HG03025 (cell line): ENCODE results near the gene AFG1L.
A peak's percentile ranks its signal among the peaks of the same experiment; 100 is the strongest.
"Not testable (repeated sequence)": the region's sequence is repeated elsewhere in the genome, so short reads cannot be mapped to it uniquely, and the experiment has no call there.

Experiments used
- ATAC-seq: cut with Tn5 transposase; IDR thresholded peaks from one replicate; pipeline ENCODE4 v1.9.1; 2021; ENCODE audit warnings: mild to moderate bottlenecking, moderate library complexity; ENCODE audit not compliant: unreplicated experiment, low FRiP score

The AFG1L gene

DNA sequence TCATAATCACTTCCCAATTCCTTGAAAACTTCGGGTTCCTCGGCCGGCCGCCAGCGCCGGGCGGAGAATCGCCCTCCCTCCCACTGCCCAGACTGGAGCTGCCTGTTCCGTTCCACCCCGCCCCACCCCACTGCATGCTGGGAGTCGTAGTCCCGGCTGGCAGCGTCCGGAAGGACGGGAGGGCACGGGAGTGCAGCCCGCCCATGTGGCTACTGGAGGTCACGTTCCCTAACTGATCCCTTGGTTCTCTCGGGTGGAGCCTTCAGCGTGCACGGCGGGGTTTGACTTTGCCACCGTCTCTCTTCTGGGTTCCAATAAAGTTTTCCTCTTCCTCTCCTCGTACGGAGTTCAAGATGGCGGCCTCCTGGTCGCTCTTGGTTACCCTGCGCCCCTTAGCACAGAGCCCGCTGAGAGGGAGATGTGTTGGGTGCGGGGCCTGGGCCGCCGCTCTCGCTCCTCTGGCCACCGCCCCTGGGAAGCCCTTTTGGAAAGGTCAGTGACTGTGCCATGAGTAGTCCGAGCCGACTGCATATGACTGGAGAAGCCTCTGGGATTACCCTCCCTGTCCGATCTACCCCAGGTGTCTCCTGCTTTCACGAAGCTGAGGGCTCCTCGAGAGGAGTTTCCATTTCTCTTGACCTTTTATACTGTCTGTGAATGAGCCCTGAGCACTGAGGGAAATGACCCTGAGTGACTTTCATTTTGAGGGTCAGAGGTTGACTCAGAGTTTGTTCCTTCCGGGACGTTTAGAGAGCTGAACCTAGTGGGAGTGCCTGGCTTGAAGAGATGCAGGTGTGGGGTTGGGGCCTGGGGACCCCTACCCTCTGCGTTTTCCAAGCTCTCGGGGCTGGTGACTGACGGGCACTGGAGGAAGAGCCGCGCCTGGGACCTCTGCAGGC, at the start of gene AFG1L:
Gene AFG1L (plus strand): TSS at position 328 of the 899 bp plus-strand sequence. CDS start 26 bp downstream, at position 354.
- ATAC-seq = peak; percentile 86

DNA sequence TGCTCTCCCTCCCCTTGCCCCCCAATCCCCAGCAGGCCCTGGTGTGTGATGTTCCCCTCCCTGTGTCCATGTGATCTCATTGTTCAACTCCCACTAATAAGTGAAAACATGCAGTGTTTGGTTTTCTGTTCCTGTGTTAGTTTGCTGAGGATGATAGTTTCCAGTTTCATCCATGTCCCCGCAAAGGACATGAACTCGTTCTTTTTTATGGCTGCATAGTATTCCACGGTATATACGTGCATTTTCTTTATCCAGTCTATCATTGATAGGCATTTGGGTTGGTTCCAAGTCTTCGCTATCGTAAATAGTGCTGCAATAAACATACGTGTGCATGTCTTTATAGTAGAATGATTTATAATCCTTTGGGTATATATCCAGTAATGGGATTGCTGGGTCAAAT, 49.8 kb upstream of the AFG1L start:
- not testable (repeated sequence) for ATAC-seq

DNA sequence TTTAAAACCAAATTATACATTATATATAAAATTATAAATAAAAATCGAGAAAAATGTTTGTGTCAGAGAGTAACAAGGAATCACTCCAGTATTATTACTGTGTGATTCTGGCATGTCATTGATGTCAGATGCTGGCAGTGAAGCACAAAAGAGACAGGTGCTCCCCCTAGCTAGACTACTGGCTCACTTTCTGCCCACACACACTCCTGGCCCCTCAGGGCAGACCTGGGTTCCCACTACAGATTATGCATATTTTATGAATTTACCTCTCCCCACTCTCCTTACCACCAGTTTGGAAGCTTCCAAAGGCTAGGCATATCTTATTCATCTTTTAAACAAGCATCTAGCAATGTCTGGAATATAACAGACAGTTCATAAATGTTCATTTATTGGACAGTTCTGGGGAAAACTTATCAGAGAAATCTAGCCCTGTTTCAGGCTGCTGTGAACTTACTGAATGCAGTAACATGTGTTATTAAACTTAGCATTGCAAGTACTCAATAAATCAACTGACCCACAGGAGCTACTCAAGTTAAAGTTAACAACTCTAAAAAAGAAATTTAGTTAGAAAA, 46.8 kb upstream of the AFG1L start:
- no peak for ATAC-seq

DNA sequence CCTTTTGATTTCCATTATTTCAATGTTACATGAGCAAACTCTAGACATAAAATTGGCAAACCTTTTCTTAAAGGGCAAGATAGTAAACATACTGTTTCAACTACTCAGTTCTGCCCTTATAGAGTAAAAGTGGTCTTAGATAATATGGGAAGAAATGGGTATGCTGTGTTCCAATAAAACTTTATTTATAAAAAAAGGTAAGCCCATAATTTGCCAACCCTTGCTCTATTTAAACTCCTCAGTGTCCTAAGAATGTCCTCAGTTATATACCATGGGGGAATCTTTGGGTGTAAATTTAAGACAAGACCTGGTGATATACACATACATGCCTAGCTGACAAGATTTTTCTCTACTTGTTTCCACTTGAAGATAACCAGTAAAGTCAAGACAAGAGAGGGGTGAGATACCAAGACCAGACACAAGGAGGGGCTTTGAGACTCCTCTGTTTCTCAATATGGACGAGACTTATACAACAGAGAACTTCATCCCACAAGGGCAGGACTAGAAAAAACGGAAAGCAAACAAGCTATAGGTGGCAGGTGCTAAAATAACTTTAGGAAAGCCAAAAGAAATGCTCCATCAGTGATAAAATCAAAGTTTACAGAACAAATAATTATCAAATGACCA, 44.5 kb upstream of the AFG1L start:
- no peak for ATAC-seq

DNA sequence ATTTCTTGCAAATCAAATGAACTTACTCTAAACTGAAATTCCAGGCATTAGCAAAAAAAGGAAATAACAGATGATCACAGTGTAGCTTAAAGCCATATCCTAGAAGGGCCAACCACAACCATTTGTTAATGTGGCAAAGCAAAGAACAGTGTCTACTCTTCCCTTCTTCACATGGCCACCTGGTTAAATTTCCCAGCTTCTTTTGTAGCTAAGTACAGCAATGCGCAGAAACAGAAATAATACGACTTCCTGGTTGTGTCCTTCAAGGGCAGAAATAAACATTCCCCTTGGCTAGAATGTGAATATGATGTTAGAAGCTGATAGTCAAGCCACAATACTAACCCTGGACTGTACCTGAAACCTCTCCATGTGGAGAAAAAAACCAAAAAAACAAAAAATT, 43.6 kb upstream of the AFG1L start:
- no peak for ATAC-seq

DNA sequence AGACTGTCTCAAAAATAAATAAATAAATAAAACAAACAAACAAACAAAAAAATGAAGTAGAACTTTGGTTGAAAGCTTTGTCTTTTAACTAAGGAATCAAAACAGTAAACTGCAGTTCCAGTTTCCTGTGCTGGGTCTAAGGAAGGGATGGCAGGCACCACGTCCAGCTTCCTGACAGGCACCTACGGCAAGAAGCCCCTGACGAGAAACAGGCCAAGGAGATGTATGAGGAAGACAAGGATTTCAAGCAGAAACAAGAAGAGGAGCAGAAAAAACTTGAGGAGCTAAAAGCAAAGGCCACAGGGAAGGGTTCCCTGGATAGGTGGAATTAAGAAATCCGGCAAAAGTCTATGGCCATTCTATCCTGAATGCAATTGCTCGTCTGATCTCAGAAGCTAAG, 42.8 kb upstream of the AFG1L start:
- no peak for ATAC-seq

DNA sequence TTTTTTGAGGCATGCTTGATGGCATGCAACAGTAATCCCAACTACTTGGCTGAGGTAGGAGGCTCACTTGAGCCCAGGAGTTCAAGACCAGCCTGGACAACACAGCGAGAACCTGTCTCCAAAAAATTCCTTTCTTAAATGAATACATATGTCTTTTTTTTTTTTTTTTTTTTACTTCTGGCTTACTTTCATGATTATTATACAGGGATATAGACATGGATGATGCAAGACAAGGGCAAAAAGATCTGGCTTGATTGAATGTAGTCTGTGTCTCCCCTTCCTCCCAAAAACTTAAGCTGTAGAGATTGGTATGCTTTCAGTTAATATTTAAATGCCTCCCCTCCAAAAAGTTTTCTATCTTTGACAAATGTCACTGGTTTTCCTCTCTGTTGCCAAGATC, 41.6 kb upstream of the AFG1L start:
- ATAC-seq = no peak

DNA sequence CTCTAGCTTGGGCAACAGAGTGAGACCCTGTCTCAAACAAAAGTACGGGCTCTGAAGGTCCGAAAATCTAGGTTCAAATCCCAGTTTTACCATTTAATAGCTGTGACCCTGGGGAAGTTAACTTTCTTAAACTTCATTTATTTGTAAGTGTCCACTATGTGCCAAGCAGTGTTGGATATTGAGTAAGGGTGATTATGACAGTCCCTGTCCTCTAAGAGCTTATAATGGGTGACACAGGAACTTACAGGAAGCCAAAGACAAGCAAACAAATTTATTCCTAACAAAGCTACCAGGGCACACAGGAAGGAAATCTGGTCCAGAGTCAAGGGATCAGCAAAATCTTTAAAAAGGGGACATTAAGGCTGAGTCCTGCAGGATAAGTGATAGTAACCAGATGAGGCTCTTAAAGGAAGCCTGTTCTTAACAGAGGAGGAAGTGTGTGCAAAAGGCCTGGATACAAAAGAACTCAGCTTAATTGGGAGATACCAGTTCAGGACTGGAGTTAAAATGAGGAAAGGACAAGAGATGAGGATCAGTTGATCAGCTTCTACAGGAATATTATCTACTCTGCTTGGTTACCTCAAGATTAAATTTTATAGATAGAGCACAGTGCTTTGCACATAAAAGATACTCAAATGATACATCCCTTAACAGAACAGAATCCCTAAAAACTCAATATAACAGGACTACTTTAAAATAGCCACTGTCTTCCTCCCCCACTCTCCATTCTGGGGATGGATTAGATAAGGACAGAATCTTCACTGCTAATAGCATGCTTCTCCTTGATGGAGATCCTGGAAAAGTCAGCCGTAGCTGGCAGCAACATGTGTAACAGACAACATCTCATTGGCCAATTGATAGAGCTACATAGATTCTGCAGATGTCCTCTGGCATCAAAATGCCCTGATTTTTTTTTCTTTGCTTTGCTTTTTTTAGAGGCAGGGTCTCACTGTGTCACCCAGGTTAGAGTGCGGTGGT, 40.1 kb upstream of the AFG1L start:
- ATAC-seq = no peak

DNA sequence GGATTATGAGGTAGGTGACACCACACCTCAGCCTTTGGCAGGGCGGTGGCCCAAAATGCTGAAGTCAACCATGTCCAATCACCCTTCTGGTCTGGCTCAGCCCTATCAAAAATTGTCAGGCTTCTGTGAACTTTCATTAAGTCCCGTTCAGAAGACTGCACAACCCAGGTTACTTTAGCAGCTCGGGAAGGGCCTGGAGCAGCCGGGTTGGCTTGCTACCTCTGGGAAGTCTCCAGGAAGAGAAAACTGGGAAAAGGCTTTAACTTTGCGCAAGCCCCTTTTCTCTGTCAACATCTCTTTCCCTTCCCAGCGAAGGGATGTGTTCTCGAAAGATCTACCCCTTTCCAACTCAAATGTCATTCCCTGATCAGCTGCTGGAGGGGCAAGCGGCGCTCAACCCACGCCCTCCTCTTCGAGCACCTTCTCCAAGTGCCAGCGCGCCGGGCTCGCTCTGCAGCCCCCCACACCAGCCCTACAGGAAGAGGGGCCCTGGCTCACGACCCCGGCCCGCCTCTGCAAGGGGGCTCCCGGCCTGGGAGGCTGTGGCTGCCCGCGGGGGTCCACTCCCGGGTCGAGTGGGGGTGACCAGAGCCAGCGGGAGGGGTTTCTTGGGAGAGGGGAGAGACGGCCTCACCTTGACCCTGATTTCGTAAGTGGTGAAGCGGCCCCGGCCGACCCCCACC, 34.6 kb upstream of the AFG1L start:
- ATAC-seq = peak; percentile 12

DNA sequence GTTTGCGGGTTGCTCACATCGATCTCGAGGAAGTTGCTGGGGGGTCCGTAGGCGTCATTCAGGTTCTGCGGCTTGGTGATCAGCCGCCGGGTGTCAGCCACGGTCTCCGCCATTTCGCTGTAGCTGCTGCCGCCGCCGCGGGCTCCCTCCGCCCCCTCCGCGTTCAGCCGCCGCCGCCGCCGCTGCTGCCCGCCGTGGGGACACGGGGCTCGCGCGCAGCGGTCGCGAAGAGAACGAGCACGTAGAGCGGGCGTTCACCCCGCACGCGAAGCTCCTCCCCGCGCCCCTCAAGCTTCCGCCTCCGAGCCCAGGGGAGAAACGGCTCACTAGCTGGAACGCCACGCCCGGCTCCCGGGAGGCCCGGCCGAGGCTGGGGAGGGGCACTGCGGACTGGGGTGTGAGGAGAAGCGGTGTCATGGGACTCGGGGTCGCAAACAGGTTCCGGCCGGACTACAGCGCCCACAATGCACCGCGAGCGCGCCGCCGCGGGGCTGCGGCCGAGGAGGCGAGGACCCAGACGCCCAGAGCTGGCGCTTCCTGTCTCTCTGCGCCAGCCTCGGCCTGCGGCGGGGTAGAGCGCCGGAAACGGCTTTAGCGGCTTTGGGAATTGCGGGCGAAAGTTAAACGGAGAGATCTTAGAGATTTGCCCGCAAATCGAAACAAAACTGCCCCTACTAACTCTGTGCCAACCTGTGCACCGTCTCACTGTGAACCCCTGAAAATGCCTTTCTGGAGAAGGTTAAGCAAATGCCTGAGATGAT, 33.9 kb upstream of the AFG1L start, which contains the start of gene SNX3:
Gene SNX3 (minus strand): TSS at position 232 of the 761 bp plus-strand sequence. CDS start 119 bp downstream, at position 113.
- peak; percentile 83 for ATAC-seq

DNA sequence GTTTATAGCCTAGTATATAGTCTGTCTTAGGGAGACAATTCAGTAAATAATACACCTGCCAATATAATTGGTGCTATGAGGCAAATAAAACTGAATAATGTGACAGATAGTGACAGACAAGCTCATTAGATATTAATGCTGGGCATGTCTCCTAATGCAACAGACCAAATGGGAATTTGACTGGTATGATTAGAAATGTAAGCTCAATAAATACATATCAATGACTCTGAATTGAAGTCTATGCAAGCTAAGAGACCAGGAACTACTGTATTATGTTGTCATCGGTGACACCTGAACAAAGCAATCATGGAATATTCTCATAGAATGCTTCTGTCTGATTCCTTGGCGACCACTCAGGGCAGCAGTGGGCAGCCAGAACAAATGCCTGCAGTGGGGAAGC, 31.5 kb upstream of the AFG1L start:
- no peak for ATAC-seq

DNA sequence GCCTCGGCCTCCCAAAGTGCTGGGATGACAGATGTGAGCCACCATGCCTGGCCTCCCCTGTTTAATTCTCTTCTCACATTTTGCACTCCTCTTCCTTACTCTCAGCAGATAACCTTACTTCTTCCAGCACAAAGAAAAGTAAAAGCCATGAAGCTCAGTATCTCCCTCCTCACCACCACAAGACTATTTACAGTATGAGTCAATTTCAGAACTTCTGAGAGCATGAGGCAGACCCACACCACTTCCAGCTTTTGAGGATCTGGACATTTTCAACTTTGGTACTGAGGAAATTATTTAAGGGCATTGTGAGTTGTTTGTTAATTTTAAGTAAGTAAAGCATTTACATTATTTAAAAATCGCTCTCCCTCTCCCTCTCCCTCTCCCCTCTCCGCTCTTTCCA, 26.0 kb upstream of the AFG1L start:
- ATAC-seq = no peak

DNA sequence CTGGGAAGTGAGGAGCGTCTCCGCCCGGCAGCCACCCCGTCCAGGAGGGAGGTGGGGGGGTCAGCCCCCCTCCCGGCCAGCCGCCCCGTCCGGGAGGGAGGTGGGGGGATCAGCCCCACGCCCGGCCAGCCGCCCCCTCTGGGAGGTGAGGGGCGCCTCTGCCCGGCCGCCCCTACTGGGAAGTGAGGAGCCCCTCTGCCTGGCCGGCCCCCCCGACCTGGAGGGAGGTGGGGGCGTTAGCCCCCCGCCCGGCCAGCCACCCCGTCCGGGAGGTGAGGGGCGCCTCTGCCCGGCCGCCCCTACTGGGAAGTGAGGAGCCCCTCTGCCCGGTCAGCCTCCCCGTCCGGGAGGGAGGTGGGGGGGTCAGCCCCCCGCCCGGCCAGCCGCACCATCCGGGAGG, 24.9 kb upstream of the AFG1L start:
- not testable (repeated sequence) for ATAC-seq

DNA sequence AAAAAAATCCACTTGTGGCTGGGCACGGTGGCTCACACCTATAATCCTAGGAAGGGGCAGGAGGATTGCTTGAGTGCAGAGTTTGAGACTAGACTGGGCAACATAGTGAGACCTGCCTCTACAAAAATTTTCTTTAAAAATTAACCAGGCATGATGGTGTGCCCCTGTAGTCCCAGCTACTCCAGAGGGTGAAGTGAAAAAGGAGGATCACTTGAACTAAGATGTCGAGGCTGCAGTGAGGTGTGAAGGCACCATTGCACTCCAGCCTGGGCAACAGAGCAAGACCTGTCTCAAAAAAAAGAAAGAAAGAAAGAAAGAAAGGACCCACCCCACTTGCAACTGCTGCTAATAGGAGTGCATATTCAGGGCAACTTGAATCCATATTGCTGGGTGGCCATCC, 20.3 kb upstream of the AFG1L start:
- no peak for ATAC-seq

DNA sequence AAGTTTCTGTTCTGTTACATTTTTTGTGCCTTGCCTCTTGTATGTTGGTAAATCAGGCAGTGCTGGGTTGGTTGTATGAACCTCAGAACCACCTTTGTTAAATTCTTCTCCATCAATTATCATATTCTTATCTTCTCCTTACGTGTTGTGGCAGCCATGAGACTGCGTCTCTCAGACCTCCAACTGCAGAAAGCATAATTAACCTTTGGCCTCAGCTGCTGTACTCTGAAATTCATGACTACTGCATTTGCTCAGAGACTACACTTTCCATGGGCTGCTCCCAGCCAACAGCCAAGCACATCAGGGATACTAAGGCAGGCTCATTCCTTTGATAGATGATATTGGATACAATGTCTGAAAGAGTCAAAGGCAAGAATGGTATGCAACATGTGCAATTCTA, 18.9 kb upstream of the AFG1L start:
- no peak for ATAC-seq

DNA sequence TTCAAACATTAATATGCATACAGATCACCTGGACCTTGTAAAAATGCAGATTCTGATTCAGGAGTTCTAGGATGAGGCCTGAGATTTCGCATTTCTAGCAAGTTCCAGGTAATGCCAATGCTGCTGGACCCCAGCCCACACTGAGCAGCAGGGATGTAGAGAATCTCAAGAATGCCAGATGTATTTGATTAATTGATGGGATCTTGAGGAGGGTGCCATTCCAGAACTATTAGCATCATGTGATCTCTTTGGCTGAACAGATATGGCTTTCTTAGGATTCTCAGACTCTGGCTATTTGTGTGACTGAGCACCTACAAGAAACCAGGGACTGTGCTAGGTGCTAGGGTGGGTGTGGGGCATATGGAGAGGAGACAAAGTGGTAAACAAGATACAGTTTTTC, 17.6 kb upstream of the AFG1L start:
- ATAC-seq = no peak

DNA sequence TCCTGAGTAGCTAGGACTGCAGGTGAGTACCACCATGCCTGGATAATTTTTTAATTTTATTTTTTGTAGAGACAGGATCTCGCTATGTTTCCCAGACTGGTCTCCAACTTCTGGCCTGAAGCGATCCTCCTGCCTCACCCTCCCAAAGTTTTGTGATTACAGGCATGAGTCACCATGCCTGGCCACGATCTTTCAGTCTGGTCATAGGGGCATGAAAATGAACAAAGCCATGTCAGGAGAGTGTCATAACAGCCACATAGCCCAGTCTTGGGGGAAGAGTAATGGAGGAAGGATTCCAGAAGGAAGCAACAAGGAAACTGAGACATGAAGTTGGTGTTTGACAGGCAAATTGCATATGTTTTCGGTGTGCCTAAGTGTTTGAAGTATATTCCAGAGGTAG, 17.0 kb upstream of the AFG1L start:
- ATAC-seq = no peak

DNA sequence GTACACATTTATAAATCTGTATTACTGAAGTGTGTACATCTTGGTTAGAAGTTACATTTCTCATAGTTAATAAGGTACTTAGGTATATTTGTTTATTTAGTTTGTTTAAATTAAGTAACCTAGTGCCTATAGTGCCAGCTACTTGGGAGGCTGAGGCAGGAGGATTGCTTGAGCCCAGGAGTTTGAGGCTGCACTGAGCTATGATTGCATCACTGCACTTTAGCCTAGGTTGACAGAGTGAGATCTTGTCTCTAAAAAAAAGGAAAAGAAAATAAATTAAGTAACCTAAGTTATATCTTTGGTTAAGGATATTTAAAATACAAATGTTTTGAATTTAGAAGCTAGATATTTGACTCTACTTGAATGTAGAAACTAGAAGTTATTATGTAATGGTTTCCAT, 9.5 kb upstream of the AFG1L start:
- no peak for ATAC-seq

DNA sequence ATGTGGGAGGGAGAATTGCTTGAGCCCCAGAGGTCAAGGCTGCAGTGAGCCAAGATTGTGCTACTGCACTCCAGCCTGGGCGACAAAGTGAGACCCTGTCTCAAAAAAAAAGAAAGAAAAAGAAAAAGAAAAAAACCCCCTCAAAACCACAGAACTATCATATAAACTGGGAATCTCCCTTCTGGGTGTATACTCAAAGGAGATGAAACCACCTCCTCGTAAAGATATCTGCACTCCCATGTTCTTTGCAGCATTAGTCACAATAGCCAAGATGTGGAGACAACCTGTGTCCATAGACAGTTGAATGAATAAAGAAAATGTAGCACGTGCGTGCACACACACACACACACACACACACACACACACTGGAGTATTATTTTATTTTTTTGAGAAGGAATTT, 8.5 kb upstream of the AFG1L start:
- no peak for ATAC-seq
